Activated CD4-positive, alpha-beta memory T cell treated with anti-CD3 and anti-CD28 coated beads for 36 hours (primary cell): ENCODE measurements around the gene ZNF519. TPM values are rescaled to one million over a fixed set of nuclear protein-coding genes. Genes with fewer than 3 reads are reported as not detected.

Experiments
- CTCF ChIA-PET: fragments of 350-600 bp; sonication (Branson Sonifier 250); formaldehyde crosslinking; loops from one replicate; lab custom pipeline; 2021; ENCODE audit warnings: antibody characterized with exemption, inconsistent platforms; lab: Charles Lee
- POLR2A ChIA-PET: fragments of 350-600 bp; sonication (Branson Sonifier 250); formaldehyde crosslinking; loops from one replicate; lab custom pipeline; 2021; ENCODE audit warnings: antibody characterized with exemption; lab: Charles Lee
- DNase-seq: peaks from one replicate; pipeline ENCODE4 v3.0.0-alpha.2; 2020
- H3K27ac Mint-ChIP-seq: one replicate; pipeline ENCODE4 v1.8.0; 2021; ENCODE audit warnings: mixed read lengths
- H3K27me3 Mint-ChIP-seq: one replicate; pipeline ENCODE4 v1.8.0; 2021; ENCODE audit warnings: mixed read lengths
- H3K36me3 Mint-ChIP-seq: one replicate; pipeline ENCODE4 v1.8.0; 2021; ENCODE audit warnings: mixed read lengths
- H3K4me1 Mint-ChIP-seq: one replicate; pipeline ENCODE4 v1.8.0; 2021; ENCODE audit warnings: low read depth, mixed read lengths
- H3K4me3 Mint-ChIP-seq: one replicate; pipeline ENCODE4 v1.8.0; 2021; ENCODE audit warnings: mild to moderate bottlenecking, mixed read lengths
- H3K9me3 Mint-ChIP-seq: one replicate; pipeline ENCODE4 v1.8.0; 2021; ENCODE audit warnings: mixed read lengths
- intact Hi-C: fragments of 100-400 bp; cut with micrococcal nuclease; formaldehyde crosslinking; loops from one replicate; pipeline ENCODE4 v1.15.1; 2023
- total RNA-seq, 2 experiments: library from RNA; stranded (reverse); gene quantifications; one replicate each; pipeline ENCODE4 v1.2.3, GENCODE V29; 2021

Gene ZNF519
- total RNA-seq, 2 experiments from 2014 or later = 14.1 to 15.8 TPM

DNA sequence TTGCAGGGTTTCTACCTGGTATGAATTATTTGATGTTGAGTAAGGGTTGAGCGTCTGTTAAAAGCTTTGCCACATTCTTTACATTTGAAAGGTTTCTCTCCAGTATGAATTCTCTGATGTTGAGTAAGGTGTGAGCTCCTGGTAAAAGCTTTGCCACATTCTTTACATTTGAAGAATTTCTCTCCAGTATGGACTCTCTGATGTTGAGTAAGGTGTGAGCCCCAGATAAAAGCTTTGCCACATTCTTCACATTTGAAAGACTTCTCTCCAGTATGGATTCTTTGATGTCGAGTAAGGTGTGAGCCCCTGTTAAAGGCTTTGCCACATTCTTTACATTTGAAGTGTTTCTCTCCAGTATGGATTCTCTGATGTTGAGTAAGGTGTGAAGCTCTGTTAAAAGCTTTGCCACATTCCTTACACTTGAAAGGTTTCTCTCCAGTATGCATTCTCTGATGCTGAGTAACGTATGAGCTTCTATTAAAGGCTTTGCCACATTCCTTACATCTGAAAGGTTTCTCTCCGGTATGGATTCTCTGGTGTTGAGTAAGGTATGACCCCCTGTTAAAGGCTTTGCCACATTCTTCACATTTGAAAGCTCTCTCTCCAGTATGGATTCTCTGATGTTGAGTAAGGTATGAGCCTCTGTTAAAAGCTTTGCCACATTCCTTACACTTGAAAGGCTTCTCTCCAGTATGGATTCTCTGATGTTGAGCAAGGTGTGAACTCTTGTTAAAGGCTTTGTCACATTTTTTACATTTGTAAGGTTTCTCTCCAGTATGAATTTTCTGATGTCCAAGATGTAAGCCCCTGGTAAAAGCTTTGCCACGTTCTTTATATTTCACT is 27.1 kb downstream of the ZNF519 start:
- peaks cover 9% of the 10 kb centered on the region for H3K4me1 Mint-ChIP-seq
- no peak overlapping the region for H3K27ac Mint-ChIP-seq
- H3K4me3 Mint-ChIP-seq = no peak overlapping the region
- peaks cover 62% of the 10 kb centered on the region for H3K9me3 Mint-ChIP-seq
- POLR2A ChIA-PET = no interaction called here
- DNase-seq = no peak
- peaks cover 62% of the 10 kb centered on the region for H3K36me3 Mint-ChIP-seq
- no peaks in the 10 kb centered on the region for H3K27me3 Mint-ChIP-seq
- intact Hi-C loops = no loop called here
- CTCF ChIA-PET = no interaction called here

GRCh38 chr18:14104201-14104600 is 28.0 kb downstream of the ZNF519 start:
- peaks cover 55% of the 10 kb centered on the region for H3K9me3 Mint-ChIP-seq
- intact Hi-C loops = no loop called here
- peaks cover 58% of the 10 kb centered on the region for H3K36me3 Mint-ChIP-seq
- no peak for DNase-seq
- no peak overlapping the region for H3K4me3 Mint-ChIP-seq
- no peaks in the 10 kb centered on the region for H3K27me3 Mint-ChIP-seq
- ChIA-PET POLR2A (no interaction called here), CTCF (no interaction called here)
- peaks cover 9% of the 10 kb centered on the region for H3K4me1 Mint-ChIP-seq
- H3K27ac Mint-ChIP-seq = no peak overlapping the region

GRCh38 chr18:14100503-14101286 is 31.5 kb downstream of the ZNF519 start:
- H3K27ac Mint-ChIP-seq = peak overlapping the region; percentile 51
- peaks cover 49% of the 10 kb centered on the region for H3K36me3 Mint-ChIP-seq
- intact Hi-C loops = no loop called here
- no peak for DNase-seq
- ChIA-PET CTCF (no interaction called here), POLR2A (no interaction called here)
- no peak overlapping the region for H3K4me3 Mint-ChIP-seq
- H3K9me3 Mint-ChIP-seq = peaks cover 27% of the 10 kb centered on the region
- H3K27me3 Mint-ChIP-seq = no peaks in the 10 kb centered on the region
- H3K4me1 Mint-ChIP-seq = peaks cover 15% of the 10 kb centered on the region

GRCh38 chr18:14098428-14098827 is 33.8 kb downstream of the ZNF519 start:
- Mint-ChIP-seq H3K4me1 (peaks cover 15% of the 10 kb centered on the region), H3K9me3 (peaks cover 9% of the 10 kb centered on the region)
- CTCF ChIA-PET = no interaction called here

GRCh38 chr18:14097761-14098160 is 34.5 kb downstream of the ZNF519 start:
- H3K27ac Mint-ChIP-seq = no peak overlapping the region
- POLR2A ChIA-PET = no interaction called here
- CTCF ChIA-PET = no interaction called here
- intact Hi-C loops = no loop called here
- H3K4me3 Mint-ChIP-seq = no peak overlapping the region
- H3K36me3 Mint-ChIP-seq = peaks cover 32% of the 10 kb centered on the region
- no peaks in the 10 kb centered on the region for H3K27me3 Mint-ChIP-seq
- DNase-seq = no peak
- H3K4me1 Mint-ChIP-seq = peaks cover 15% of the 10 kb centered on the region
- peaks cover 4% of the 10 kb centered on the region for H3K9me3 Mint-ChIP-seq

More at GRCh38 chr18:14098428-14098827, 33.8 kb downstream of the ZNF519 start:
- Mint-ChIP-seq H3K27ac (no peak overlapping the region), H3K36me3 (peaks cover 34% of the 10 kb centered on the region), H3K27me3 (no peaks in the 10 kb centered on the region), H3K4me3 (no peak overlapping the region)
- POLR2A ChIA-PET = no interaction called here
- intact Hi-C loops = no loop called here
- DNase-seq = no peak

DNA sequence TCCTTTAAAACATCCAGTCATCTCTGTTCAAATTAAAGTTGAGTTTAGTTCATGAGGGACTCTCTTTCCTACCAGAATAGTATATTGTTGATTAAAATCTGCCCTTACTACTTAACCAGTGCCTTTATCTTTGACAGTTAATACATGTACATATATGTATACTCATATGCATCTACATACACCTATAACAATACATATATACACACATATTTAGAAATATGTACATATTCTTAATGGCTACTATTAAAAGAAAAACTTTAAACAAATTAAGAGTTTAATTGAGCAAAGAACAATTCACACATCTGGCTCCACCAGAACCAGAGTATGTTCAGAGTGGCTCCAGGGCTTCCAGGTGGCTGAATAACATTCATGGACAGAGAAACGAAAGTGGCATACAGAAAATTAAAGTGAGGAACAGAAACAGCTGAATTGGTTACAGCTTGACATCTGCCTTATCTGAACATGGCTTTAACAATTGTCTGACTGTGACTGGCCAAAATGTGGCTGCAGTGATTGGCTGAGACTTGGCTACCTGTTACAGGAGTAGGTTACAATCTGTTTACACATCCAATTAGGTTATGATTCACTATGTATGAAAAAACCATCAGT is 38.8 kb downstream of the ZNF519 start:
- peaks cover 14% of the 10 kb centered on the region for H3K36me3 Mint-ChIP-seq
- H3K4me3 Mint-ChIP-seq = no peak overlapping the region
- no peak overlapping the region for H3K27ac Mint-ChIP-seq
- peaks cover 6% of the 10 kb centered on the region for H3K4me1 Mint-ChIP-seq
- intact Hi-C loops = no loop called here
- no peaks in the 10 kb centered on the region for H3K9me3 Mint-ChIP-seq
- CTCF ChIA-PET = interaction anchor here (0.9 kb wide), 1 partner anchor 269 kb away, joined by 3 read pairs; the partner anchor contains the start of gene MC5R
- H3K27me3 Mint-ChIP-seq = no peaks in the 10 kb centered on the region
- POLR2A ChIA-PET = interaction anchor here (0.5 kb wide), 1 partner anchor 15 kb away, joined by 3 read pairs; no protein-coding TSS in a partner anchor
- no peak for DNase-seq

GRCh38 chr18:14092625-14093306 is 39.5 kb downstream of the ZNF519 start:
- intact Hi-C loops = no loop called here
- Mint-ChIP-seq H3K4me1 (peaks cover 2% of the 10 kb centered on the region), H3K36me3 (peaks cover 12% of the 10 kb centered on the region), H3K4me3 (no peak overlapping the region), H3K27me3 (no peaks in the 10 kb centered on the region), H3K27ac (no peak overlapping the region), H3K9me3 (no peaks in the 10 kb centered on the region)
- no peak for DNase-seq
- ChIA-PET CTCF (interaction anchor here (0.9 kb wide), 1 partner anchor 269 kb away, joined by 3 read pairs; the partner anchor contains the start of gene MC5R), POLR2A (interaction anchor here (0.5 kb wide), 1 partner anchor 16 kb away, joined by 3 read pairs; no protein-coding TSS in a partner anchor)

DNA sequence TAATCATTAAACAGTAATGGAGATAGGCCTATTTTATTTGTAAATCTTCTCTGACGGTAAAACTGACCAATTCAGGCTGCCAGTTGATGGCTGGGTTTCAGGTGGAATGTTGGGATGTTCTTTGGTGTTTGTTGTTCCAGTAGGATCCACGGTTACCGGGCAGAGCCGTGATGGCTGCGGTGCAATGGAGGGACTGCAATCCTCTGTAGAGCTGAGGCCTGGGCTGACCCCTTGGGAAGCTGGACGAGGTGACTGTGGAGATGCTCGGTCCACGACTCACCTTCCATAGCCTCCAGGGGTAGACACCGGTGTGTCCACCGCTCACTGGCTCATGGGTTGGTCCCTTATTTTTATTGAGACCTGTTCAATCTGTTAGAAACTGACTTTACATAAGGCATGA is 42.5 kb downstream of the ZNF519 start:
- Mint-ChIP-seq H3K4me3 (no peak overlapping the region), H3K9me3 (no peaks in the 10 kb centered on the region), H3K4me1 (no peaks in the 10 kb centered on the region), H3K27me3 (no peaks in the 10 kb centered on the region), H3K36me3 (no peaks in the 10 kb centered on the region), H3K27ac (no peak overlapping the region)
- POLR2A ChIA-PET = no interaction called here
- intact Hi-C loops = no loop called here
- DNase-seq = no peak
- CTCF ChIA-PET = no interaction called here

DNA sequence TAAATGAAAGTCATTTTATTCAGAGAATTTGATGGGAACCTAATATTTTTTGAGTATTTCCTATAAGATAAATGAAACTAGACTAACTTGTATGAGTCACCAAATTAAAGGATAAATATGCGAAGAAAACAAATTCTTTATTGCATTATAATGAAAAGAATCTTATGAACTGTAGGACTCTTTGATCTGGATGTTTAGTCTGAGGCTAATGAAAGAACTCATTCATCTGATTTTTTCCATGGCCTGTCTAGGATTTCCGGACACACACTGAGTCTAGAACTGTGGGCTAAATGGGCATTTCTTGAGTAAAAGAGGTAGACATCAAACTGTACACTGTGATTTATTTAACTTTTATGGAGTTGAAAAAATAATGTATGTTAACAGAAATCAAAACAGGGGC is 43.0 kb downstream of the ZNF519 start:
- Mint-ChIP-seq H3K9me3 (no peaks in the 10 kb centered on the region), H3K36me3 (no peaks in the 10 kb centered on the region), H3K27ac (no peak overlapping the region), H3K4me1 (no peaks in the 10 kb centered on the region), H3K27me3 (no peaks in the 10 kb centered on the region), H3K4me3 (no peak overlapping the region)
- ChIA-PET POLR2A (no interaction called here), CTCF (no interaction called here)
- intact Hi-C loops = no loop called here
- DNase-seq = no peak

GRCh38 chr18:14086458-14087231 is 45.6 kb downstream of the ZNF519 start:
- ChIA-PET POLR2A (no interaction called here), CTCF (interaction anchor here (0.7 to 5.2 kb wide), 11 partner anchors 8 to 273 kb away, joined by 3 to 48 read pairs (median 3); partner anchors contain the start of gene MC5R)
- DNase-seq = no peak
- Mint-ChIP-seq H3K27ac (no peak overlapping the region), H3K27me3 (no peaks in the 10 kb centered on the region), H3K9me3 (no peaks in the 10 kb centered on the region), H3K4me1 (no peaks in the 10 kb centered on the region), H3K4me3 (no peak overlapping the region), H3K36me3 (no peaks in the 10 kb centered on the region)
- intact Hi-C loops = loop anchor here (1.0 kb wide), 1 partner anchor 262 kb away; the partner anchor contains the start of gene MC5R
